Measurements from ENCODE around the gene RGS6.

- TF ChIP-seq POLR2A (IDR thresholded peaks at IDR 0.05; ENCODE audit: low read length) (no peak), GATA1 (IDR thresholded peaks at IDR 0.05; ENCODE audit: low read depth, low read length) (no peak)
These were observed 359.9 kb downstream of the RGS6 start for GRCh38 chr14:72291908-72292688.
